ENCODE data around the gene REPS2. TPM values are rescaled to one million over a fixed set of nuclear protein-coding genes. Genes with fewer than 3 reads are reported as not detected.

Gene REPS2
- total and polyA plus RNA-seq, 9 of the 15 experiments (the other 6 are each of a cell fraction or from before 2014, with no cell fraction given), result 0.01 to 0.07 (median 0.01) TPM; not detected in 3

- no TSS peak for BruUV-seq (replicated peaks)
- no peak for DNase-seq (ENCODE audit: extremely low read depth in 1 of 4, low spot score in 3 of 4)
- Histone ChIP-seq H2AFZ (ENCODE audit: low read depth, low read length) (no peak overlapping the region), H3K4me1 (replicated peaks in 1 of 2; ENCODE audit: control insufficient read depth in 2 of 2, insufficient read depth in 2 of 2, low read length in 2 of 2) (no peaks in the 10 kb centered on the region), H3K27ac (ENCODE audit: extremely low read depth, low read depth, low read length) (no peak overlapping the region), H3K9me1 (ENCODE audit: control insufficient read depth, insufficient read depth, low read length) (no peaks in the 10 kb centered on the region), H3K27me3 (ENCODE audit: control insufficient read depth in 2 of 2, insufficient read depth in 2 of 2, low read length in 2 of 2) (no peaks in the 10 kb centered on the region), H3K9me3 (replicated peaks; ENCODE audit: control insufficient read depth, insufficient read depth, low read depth, low read length) (no peaks in the 10 kb centered on the region), H3K9ac (ENCODE audit: insufficient read depth in 1 of 2, low read depth in 2 of 2, low read length in 2 of 2) (no peak overlapping the region), H3K36me3 (ENCODE audit: control insufficient read depth, insufficient read depth, low read length) (no peaks in the 10 kb centered on the region), H4K20me1 (replicated peaks; ENCODE audit: control insufficient read depth, insufficient read depth, low read length) (no peaks in the 10 kb centered on the region), H3K4me2 (ENCODE audit: insufficient read depth, low read length) (no peak overlapping the region), H3K79me2 (ENCODE audit: control insufficient read depth, insufficient read depth, low read length) (no peaks in the 10 kb centered on the region), H3K4me3 (no peak overlapping the region)
- intact Hi-C loops (cut with micrococcal nuclease), result no loop called here
- ATAC-seq, result no peak
- POLR2A ChIA-PET, result no interaction called here
- FAIRE-seq, result no peak
- CTCF ChIA-PET (ENCODE audit: low intra/inter-chr PET ratio), result no interaction called here
- in situ Hi-C loops (cut with MboI), result no loop called here
- TF ChIP-seq ETV1 (tag; conservative IDR thresholded peaks at IDR 0.05; ENCODE audit: low read depth), result no peak
- TF ChIP-seq FOXK2 (conservative IDR thresholded peaks at IDR 0.05 in 1 of 2, IDR thresholded peaks at IDR 0.05 in 1 of 2; ENCODE audit: low read depth in 2 of 2), result no peak
- no peak for TF ChIP-seq TAF15 (IDR thresholded peaks at IDR 0.05; ENCODE audit: low read depth, low read length)
- TF ChIP-seq, protein P1, sequence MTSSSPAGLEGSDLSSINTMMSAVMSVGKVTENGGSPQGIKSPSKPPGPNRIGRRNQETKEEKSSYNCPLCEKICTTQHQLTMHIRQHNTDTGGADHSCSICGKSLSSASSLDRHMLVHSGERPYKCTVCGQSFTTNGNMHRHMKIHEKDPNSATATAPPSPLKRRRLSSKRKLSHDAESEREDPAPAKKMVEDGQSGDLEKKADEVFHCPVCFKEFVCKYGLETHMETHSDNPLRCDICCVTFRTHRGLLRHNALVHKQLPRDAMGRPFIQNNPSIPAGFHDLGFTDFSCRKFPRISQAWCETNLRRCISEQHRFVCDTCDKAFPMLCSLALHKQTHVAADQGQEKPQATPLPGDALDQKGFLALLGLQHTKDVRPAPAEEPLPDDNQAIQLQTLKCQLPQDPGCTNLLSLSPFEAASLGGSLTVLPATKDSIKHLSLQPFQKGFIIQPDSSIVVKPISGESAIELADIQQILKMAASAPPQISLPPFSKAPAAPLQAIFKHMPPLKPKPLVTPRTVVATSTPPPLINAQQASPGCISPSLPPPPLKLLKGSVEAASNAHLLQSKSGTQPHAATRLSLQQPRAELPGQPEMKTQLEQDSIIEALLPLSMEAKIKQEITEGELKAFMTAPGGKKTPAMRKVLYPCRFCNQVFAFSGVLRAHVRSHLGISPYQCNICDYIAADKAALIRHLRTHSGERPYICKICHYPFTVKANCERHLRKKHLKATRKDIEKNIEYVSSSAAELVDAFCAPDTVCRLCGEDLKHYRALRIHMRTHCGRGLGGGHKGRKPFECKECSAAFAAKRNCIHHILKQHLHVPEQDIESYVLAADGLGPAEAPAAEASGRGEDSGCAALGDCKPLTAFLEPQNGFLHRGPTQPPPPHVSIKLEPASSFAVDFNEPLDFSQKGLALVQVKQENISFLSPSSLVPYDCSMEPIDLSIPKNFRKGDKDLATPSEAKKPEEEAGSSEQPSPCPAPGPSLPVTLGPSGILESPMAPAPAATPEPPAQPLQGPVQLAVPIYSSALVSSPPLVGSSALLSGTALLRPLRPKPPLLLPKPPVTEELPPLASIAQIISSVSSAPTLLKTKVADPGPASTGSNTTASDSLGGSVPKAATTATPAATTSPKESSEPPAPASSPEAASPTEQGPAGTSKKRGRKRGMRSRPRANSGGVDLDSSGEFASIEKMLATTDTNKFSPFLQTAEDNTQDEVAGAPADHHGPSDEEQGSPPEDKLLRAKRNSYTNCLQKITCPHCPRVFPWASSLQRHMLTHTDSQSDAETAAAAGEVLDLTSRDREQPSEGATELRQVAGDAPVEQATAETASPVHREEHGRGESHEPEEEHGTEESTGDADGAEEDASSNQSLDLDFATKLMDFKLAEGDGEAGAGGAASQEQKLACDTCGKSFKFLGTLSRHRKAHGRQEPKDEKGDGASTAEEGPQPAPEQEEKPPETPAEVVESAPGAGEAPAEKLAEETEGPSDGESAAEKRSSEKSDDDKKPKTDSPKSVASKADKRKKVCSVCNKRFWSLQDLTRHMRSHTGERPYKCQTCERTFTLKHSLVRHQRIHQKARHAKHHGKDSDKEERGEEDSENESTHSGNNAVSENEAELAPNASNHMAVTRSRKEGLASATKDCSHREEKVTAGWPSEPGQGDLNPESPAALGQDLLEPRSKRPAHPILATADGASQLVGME (CRISPR knock-in tag; IDR thresholded peaks at IDR 0.05), result no peak
- TF ChIP-seq CHAMP1 (IDR thresholded peaks at IDR 0.05), result no peak
- TF ChIP-seq, protein P2, sequence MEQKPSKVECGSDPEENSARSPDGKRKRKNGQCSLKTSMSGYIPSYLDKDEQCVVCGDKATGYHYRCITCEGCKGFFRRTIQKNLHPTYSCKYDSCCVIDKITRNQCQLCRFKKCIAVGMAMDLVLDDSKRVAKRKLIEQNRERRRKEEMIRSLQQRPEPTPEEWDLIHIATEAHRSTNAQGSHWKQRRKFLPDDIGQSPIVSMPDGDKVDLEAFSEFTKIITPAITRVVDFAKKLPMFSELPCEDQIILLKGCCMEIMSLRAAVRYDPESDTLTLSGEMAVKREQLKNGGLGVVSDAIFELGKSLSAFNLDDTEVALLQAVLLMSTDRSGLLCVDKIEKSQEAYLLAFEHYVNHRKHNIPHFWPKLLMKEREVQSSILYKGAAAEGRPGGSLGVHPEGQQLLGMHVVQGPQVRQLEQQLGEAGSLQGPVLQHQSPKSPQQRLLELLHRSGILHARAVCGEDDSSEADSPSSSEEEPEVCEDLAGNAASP (IDR thresholded peaks at IDR 0.05), result no peak
- no peak for TF ChIP-seq KHSRP (IDR thresholded peaks at IDR 0.05)
- no peak for TF ChIP-seq DPF2 (IDR thresholded peaks at IDR 0.05)
- TF ChIP-seq ZNF395 (CRISPR knock-in tag; IDR thresholded peaks at IDR 0.05), result no peak
- TF ChIP-seq, protein P3, sequence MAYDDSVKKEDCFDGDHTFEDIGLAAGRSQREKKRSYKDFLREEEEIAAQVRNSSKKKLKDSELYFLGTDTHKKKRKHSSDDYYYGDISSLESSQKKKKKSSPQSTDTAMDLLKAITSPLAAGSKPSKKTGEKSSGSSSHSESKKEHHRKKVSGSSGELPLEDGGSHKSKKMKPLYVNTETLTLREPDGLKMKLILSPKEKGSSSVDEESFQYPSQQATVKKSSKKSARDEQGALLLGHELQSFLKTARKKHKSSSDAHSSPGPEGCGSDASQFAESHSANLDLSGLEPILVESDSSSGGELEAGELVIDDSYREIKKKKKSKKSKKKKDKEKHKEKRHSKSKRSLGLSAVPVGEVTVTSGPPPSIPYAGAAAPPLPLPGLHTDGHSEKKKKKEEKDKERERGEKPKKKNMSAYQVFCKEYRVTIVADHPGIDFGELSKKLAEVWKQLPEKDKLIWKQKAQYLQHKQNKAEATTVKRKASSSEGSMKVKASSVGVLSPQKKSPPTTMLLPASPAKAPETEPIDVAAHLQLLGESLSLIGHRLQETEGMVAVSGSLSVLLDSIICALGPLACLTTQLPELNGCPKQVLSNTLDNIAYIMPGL (CRISPR knock-in tag; IDR thresholded peaks at IDR 0.05), result no peak
- no peak for TF ChIP-seq NBN (IDR thresholded peaks at IDR 0.05; ENCODE audit: low read depth)
Observed at GRCh38 chrX:16981980-16982379, 35.5 kb downstream of the REPS2 start.
